ENCODE data around the gene CYP24A1. TPM values are rescaled to one million over a fixed set of nuclear protein-coding genes. Genes with fewer than 3 reads are reported as not detected.

The CYP24A1 gene
- polyA plus RNA-seq, 1 donor (not counting 4 experiments of a cell fraction or from before 2014, with no cell fraction given), result 18.2 TPM

- Histone ChIP-seq H3K9me1 (ENCODE audit: control insufficient read depth, extremely low read depth, insufficient read depth, low read length) (no peaks in the 10 kb centered on the region), H3K27ac (ENCODE audit: control insufficient read depth, insufficient read depth, low read length) (no peak overlapping the region)
Measured at GRCh38 chr20:54129350-54129749, 44.4 kb downstream of the CYP24A1 start.

GRCh38 chr20:54127855-54128574, 45.8 kb downstream of the CYP24A1 start:
- H3K4me3 ChIP-seq (ENCODE audit: control insufficient read depth in 2 of 3, extremely low read depth in 1 of 3, insufficient read depth in 2 of 3, low read depth in 1 of 3, low read length in 3 of 3), result no peak overlapping the region
- H4K20me1 ChIP-seq (ENCODE audit: control insufficient read depth, extremely low read depth, insufficient read depth, low read length), result no peaks in the 10 kb centered on the region
- H2AFZ ChIP-seq (ENCODE audit: control insufficient read depth, low read length), result no peak overlapping the region
- H3K27ac ChIP-seq (ENCODE audit: control insufficient read depth, insufficient read depth, low read length), result peak overlapping the region; percentile 54
- no peaks in the 10 kb centered on the region for H3K36me3 ChIP-seq (ENCODE audit: control insufficient read depth in 2 of 2, extremely low read depth in 1 of 2, insufficient read depth in 2 of 2, low read length in 2 of 2)
- dilution Hi-C loops (cut with MboI; ENCODE audit: extremely low pct_ligation_motif_present, low sequenced_read_pairs), result no loop called here
- no peaks in the 10 kb centered on the region for H3K9me1 ChIP-seq (ENCODE audit: control insufficient read depth, extremely low read depth, insufficient read depth, low read length)
- no peaks in the 10 kb centered on the region for H3K27me3 ChIP-seq (ENCODE audit: control insufficient read depth, extremely low read depth, insufficient read depth, low read length)
- FAIRE-seq (no peak), DNase-seq (ENCODE audit: low read depth, low spot score) (no peak)
- TF ChIP-seq EZH2 (IDR thresholded peaks at IDR 0.05; ENCODE audit: low read length) (no peak), CTCF (optimal IDR thresholded peaks at IDR 0.05 in 1 of 3, IDR thresholded peaks at IDR 0.05 in 1 of 3, conservative IDR thresholded peaks at IDR 0.05 in 1 of 3; ENCODE audit: extremely low read depth in 1 of 3, insufficient read depth in 2 of 3, low read length in 3 of 3) (no peak)
- no peak overlapping the region for H3K4me2 ChIP-seq (ENCODE audit: control insufficient read depth, extremely low read depth, insufficient read depth, low read depth, low read length)
- H3K4me1 ChIP-seq (ENCODE audit: control insufficient read depth, extremely low read depth, insufficient read depth, low read length), result peaks cover 39% of the 10 kb centered on the region
- H3K9me3 ChIP-seq (ENCODE audit: control insufficient read depth, low read depth, low read length), result no peaks in the 10 kb centered on the region
- no peak overlapping the region for H3K9ac ChIP-seq (ENCODE audit: control insufficient read depth, extremely low read depth, insufficient read depth, low read length)
- no peaks in the 10 kb centered on the region for H3K79me2 ChIP-seq (ENCODE audit: control insufficient read depth, insufficient read depth, low read length)

More at GRCh38 chr20:54129350-54129749, 44.4 kb downstream of the CYP24A1 start:
- Histone ChIP-seq H4K20me1 (ENCODE audit: control insufficient read depth, extremely low read depth, insufficient read depth, low read length) (no peaks in the 10 kb centered on the region), H3K27me3 (ENCODE audit: control insufficient read depth, extremely low read depth, insufficient read depth, low read length) (no peaks in the 10 kb centered on the region), H3K4me2 (ENCODE audit: control insufficient read depth, extremely low read depth, insufficient read depth, low read depth, low read length) (no peak overlapping the region), H3K9me3 (ENCODE audit: control insufficient read depth, low read depth, low read length) (no peaks in the 10 kb centered on the region), H3K4me1 (ENCODE audit: control insufficient read depth, extremely low read depth, insufficient read depth, low read length) (peaks cover 41% of the 10 kb centered on the region), H3K4me3 (ENCODE audit: control insufficient read depth in 2 of 3, extremely low read depth in 1 of 3, insufficient read depth in 2 of 3, low read depth in 1 of 3, low read length in 3 of 3) (no peak overlapping the region), H3K79me2 (ENCODE audit: control insufficient read depth, insufficient read depth, low read length) (no peaks in the 10 kb centered on the region), H3K9ac (ENCODE audit: control insufficient read depth, extremely low read depth, insufficient read depth, low read length) (no peak overlapping the region), H2AFZ (ENCODE audit: control insufficient read depth, low read length) (no peak overlapping the region), H3K36me3 (ENCODE audit: control insufficient read depth in 2 of 2, extremely low read depth in 1 of 2, insufficient read depth in 2 of 2, low read length in 2 of 2) (no peaks in the 10 kb centered on the region)
- FAIRE-seq (no peak), DNase-seq (ENCODE audit: low read depth, low spot score) (no peak)
- dilution Hi-C loops (cut with MboI; ENCODE audit: extremely low pct_ligation_motif_present, low sequenced_read_pairs), result no loop called here
- TF ChIP-seq CTCF (optimal IDR thresholded peaks at IDR 0.05 in 1 of 3, IDR thresholded peaks at IDR 0.05 in 1 of 3, conservative IDR thresholded peaks at IDR 0.05 in 1 of 3; ENCODE audit: extremely low read depth in 1 of 3, insufficient read depth in 2 of 3, low read length in 3 of 3) (no peak), EZH2 (IDR thresholded peaks at IDR 0.05; ENCODE audit: low read length) (no peak)
